ENCODE results near the gene APOB.

Gene APOB

GRCh38 chr2:21039979-21040467 lies 3.9 kb downstream of the APOB start:
- peaks cover 8% of the 10 kb centered on the region for H3K27me3 ChIP-seq (ENCODE audit: control insufficient read depth, low read length)
- H3K9me2 ChIP-seq (replicated peaks; ENCODE audit: control insufficient read depth, low read length) = no peaks in the 10 kb centered on the region
- TF ChIP-seq EZH2phosphoT487 (IDR thresholded peaks at IDR 0.05; ENCODE audit: borderline replicate concordance, low read length) (no peak), CTCF (IDR thresholded peaks at IDR 0.05; ENCODE audit: low read depth, low read length, poor library complexity, severe bottlenecking) (no peak)
- no peaks in the 10 kb centered on the region for H3K79me2 ChIP-seq (ENCODE audit: control insufficient read depth, low read length)
- H3K27ac ChIP-seq (ENCODE audit: low read depth, low read length) = no peak overlapping the region
- no peak overlapping the region for H3K4me2 ChIP-seq (ENCODE audit: low read length)
- H3F3A ChIP-seq (ENCODE audit: control insufficient read depth, insufficient read depth) = no peaks in the 10 kb centered on the region
- H3K36me3 ChIP-seq (ENCODE audit: control insufficient read depth, low read length) = no peaks in the 10 kb centered on the region
- H4K20me1 ChIP-seq (ENCODE audit: control insufficient read depth, insufficient read depth, low read depth, low read length) = no peaks in the 10 kb centered on the region
- no peaks in the 10 kb centered on the region for H3K4me1 ChIP-seq (ENCODE audit: control insufficient read depth, low read length)
- H3K4me3 ChIP-seq (ENCODE audit: low read length) = no peak overlapping the region
- H3K9me3 ChIP-seq (ENCODE audit: control insufficient read depth, insufficient read depth, low read length) = no peaks in the 10 kb centered on the region

GRCh38 chr2:21039080-21039556 lies 4.8 kb downstream of the APOB start:
- H3K79me2 ChIP-seq (ENCODE audit: control insufficient read depth, low read length) = no peaks in the 10 kb centered on the region
- H3K27me3 ChIP-seq (ENCODE audit: control insufficient read depth, low read length) = peaks cover 6% of the 10 kb centered on the region
- H3K4me1 ChIP-seq (ENCODE audit: control insufficient read depth, low read length) = no peaks in the 10 kb centered on the region
- H3K36me3 ChIP-seq (ENCODE audit: control insufficient read depth, low read length) = no peaks in the 10 kb centered on the region
- TF ChIP-seq CTCF (IDR thresholded peaks at IDR 0.05; ENCODE audit: low read depth, low read length, poor library complexity, severe bottlenecking) (no peak), EZH2phosphoT487 (IDR thresholded peaks at IDR 0.05; ENCODE audit: borderline replicate concordance, low read length) (no peak)
- no peak overlapping the region for H3K4me3 ChIP-seq (ENCODE audit: low read length)
- no peaks in the 10 kb centered on the region for H3F3A ChIP-seq (ENCODE audit: control insufficient read depth, insufficient read depth)
- H4K20me1 ChIP-seq (ENCODE audit: control insufficient read depth, insufficient read depth, low read depth, low read length) = no peaks in the 10 kb centered on the region
- H3K4me2 ChIP-seq (ENCODE audit: low read length) = no peak overlapping the region
- H3K27ac ChIP-seq (ENCODE audit: low read depth, low read length) = no peak overlapping the region
- H3K9me3 ChIP-seq (ENCODE audit: control insufficient read depth, insufficient read depth, low read length) = no peaks in the 10 kb centered on the region
- no peaks in the 10 kb centered on the region for H3K9me2 ChIP-seq (replicated peaks; ENCODE audit: control insufficient read depth, low read length)

GRCh38 chr2:21038403-21039073 lies 5.3 kb downstream of the APOB start:
- peaks cover 5% of the 10 kb centered on the region for H3K27me3 ChIP-seq (ENCODE audit: control insufficient read depth, low read length)
- no peak for TF ChIP-seq CTCF (IDR thresholded peaks at IDR 0.05; ENCODE audit: low read depth, low read length, poor library complexity, severe bottlenecking)
- H3F3A ChIP-seq (ENCODE audit: control insufficient read depth, insufficient read depth) = no peaks in the 10 kb centered on the region
- H3K4me3 ChIP-seq (ENCODE audit: low read length) = no peak overlapping the region
- no peaks in the 10 kb centered on the region for H3K9me3 ChIP-seq (ENCODE audit: control insufficient read depth, insufficient read depth, low read length)
- no peaks in the 10 kb centered on the region for H3K79me2 ChIP-seq (ENCODE audit: control insufficient read depth, low read length)
- no peak overlapping the region for H3K4me2 ChIP-seq (ENCODE audit: low read length)
- H3K4me1 ChIP-seq (ENCODE audit: control insufficient read depth, low read length) = no peaks in the 10 kb centered on the region
- H3K36me3 ChIP-seq (ENCODE audit: control insufficient read depth, low read length) = no peaks in the 10 kb centered on the region
- H3K27ac ChIP-seq (ENCODE audit: low read depth, low read length) = no peak overlapping the region
- H3K9me2 ChIP-seq (replicated peaks; ENCODE audit: control insufficient read depth, low read length) = no peaks in the 10 kb centered on the region
- H4K20me1 ChIP-seq (ENCODE audit: control insufficient read depth, insufficient read depth, low read depth, low read length) = no peaks in the 10 kb centered on the region

Measured in DOHH2 (cell line).